Neural cell (in vitro differentiated cells): ENCODE data around the gene ACACA. TPM values are rescaled to one million over a fixed set of nuclear protein-coding genes. Genes with fewer than 3 reads are reported as not detected.

Experiments
- H2AFZ ChIP-seq: fragments of 200-600, 300-800 bp; sonication (generic), shearing (Covaris generic); 2 replicates; pipeline ENCODE4 v1.6.0; 2014; ENCODE audit warnings: low read depth, mild to moderate bottlenecking, antibody characterized with exemption, low read length, moderate library complexity
- H3F3A ChIP-seq: fragments of 200-600 bp; shearing (Covaris generic); 2 replicates; pipeline ENCODE4 v1.6.1; 2016; ENCODE audit warnings: mild to moderate bottlenecking, moderate library complexity, mixed read lengths, antibody characterized with exemption, low read length; ENCODE audit not compliant: insufficient read depth, poor library complexity, severe bottlenecking
- H3K27ac ChIP-seq: fragments of 200-600, 300-800 bp; sonication (generic), shearing (Covaris generic); 2 replicates; pipeline ENCODE4 v1.5.1; 2014; ENCODE audit warnings: mild to moderate bottlenecking, low read length, moderate library complexity
- H3K27me3 ChIP-seq: fragments of 300-800, 200-600 bp; sonication (generic), shearing (Covaris generic); 2 replicates; pipeline ENCODE4 v1.6.0; 2014; ENCODE audit warnings: mild to moderate bottlenecking, low read depth, low read length, moderate library complexity; ENCODE audit not compliant: insufficient read depth
- H3K36me3 ChIP-seq: fragments of 300-800, 200-600 bp; sonication (generic), shearing (Covaris generic); 2 replicates; pipeline ENCODE4 v1.5.1; 2014; ENCODE audit warnings: mild to moderate bottlenecking, antibody characterized with exemption, low read length, moderate library complexity; ENCODE audit not compliant: insufficient read depth
- H3K4me2 ChIP-seq: fragments of 300-800, 200-600 bp; sonication (generic), shearing (Covaris generic); 2 replicates; pipeline ENCODE4 v1.6.0; 2014; ENCODE audit warnings: mild to moderate bottlenecking, low read length
- H3K4me3 ChIP-seq: fragments of 300-800, 200-600 bp; sonication (generic), shearing (Covaris generic); 2 replicates; pipeline ENCODE4 v1.5.1; 2014; ENCODE audit warnings: mild to moderate bottlenecking, low read length, moderate library complexity
- H3K79me2 ChIP-seq: fragments of 200-600 bp; shearing (Covaris generic); replicated peaks from 2 replicates; pipeline ENCODE4 v1.6.0; 2014; ENCODE audit warnings: mild to moderate bottlenecking, low read length, moderate library complexity; ENCODE audit not compliant: insufficient read depth
- H3K9ac ChIP-seq: fragments of 300-800, 200-600 bp; sonication (generic), shearing (Covaris generic); 2 replicates; pipeline ENCODE4 v1.6.1; 2016; ENCODE audit warnings: mild to moderate bottlenecking, low read length, mixed read lengths
- H3K9me2 ChIP-seq: fragments of 200-600 bp; shearing (Covaris generic); 2 replicates; pipeline ENCODE4 v1.6.1; 2016; ENCODE audit warnings: mild to moderate bottlenecking, low read length, mixed read lengths; ENCODE audit not compliant: insufficient read depth
- H3K9me3 ChIP-seq: fragments of 200-600, 300-800 bp; sonication (generic), shearing (Covaris generic); 2 replicates; pipeline ENCODE4 v1.6.1; 2016; ENCODE audit warnings: mild to moderate bottlenecking, mixed run types, low read length, moderate library complexity, mixed read lengths
- H4K20me1 ChIP-seq: fragments of 200-600 bp; shearing (Covaris generic); 2 replicates; pipeline ENCODE4 v1.6.1; 2016; ENCODE audit warnings: mild to moderate bottlenecking, mixed run types; ENCODE audit not compliant: insufficient read depth
- CTCF ChIP-seq: fragments of 450-650 bp; IDR thresholded peaks from 2 replicates; pipeline ENCODE4 v1.5.1; 2014; ENCODE audit warnings: antibody characterized with exemption, mild to moderate bottlenecking, moderate library complexity; ENCODE audit not compliant: poor library complexity, severe bottlenecking
- EP300 ChIP-seq: fragments of 450-650 bp; conservative IDR thresholded peaks from 2 replicates; pipeline ENCODE4 v1.6.1; 2014; ENCODE audit warnings: antibody characterized with exemption, mild to moderate bottlenecking, moderate library complexity; ENCODE audit not compliant: poor library complexity, severe bottlenecking
- EZH2 ChIP-seq: fragments of 200-600, 300-800 bp; shearing (Covaris generic), sonication (generic); IDR thresholded peaks from 2 replicates; pipeline ENCODE4 v1.6.1; 2014; ENCODE audit warnings: antibody characterized with exemption, low read length, borderline replicate concordance, mild to moderate bottlenecking; ENCODE audit not compliant: insufficient read depth, poor library complexity, severe bottlenecking
- MXI1 ChIP-seq: fragments of 450-650 bp; conservative IDR thresholded peaks from 2 replicates; pipeline ENCODE4 v1.6.1; 2014; ENCODE audit warnings: antibody characterized with exemption, mild to moderate bottlenecking; ENCODE audit not compliant: poor library complexity, severe bottlenecking
- POLR2AphosphoS5 ChIP-seq: IDR thresholded peaks from 2 replicates; pipeline ENCODE4 v1.6.1; 2012
- RAD21 ChIP-seq: fragments of 450-650 bp; conservative IDR thresholded peaks from 2 replicates; pipeline ENCODE4 v1.6.1; 2014; ENCODE audit warnings: antibody characterized with exemption, mild to moderate bottlenecking, moderate library complexity
- REST ChIP-seq: IDR thresholded peaks from 2 replicates; pipeline ENCODE4 v1.6.1; 2012; ENCODE audit warnings: borderline replicate concordance
- SMC3 ChIP-seq: fragments of 450-650 bp; conservative IDR thresholded peaks from 2 replicates; pipeline ENCODE4 v1.6.1; 2014; ENCODE audit warnings: antibody characterized with exemption, mild to moderate bottlenecking, moderate library complexity; ENCODE audit not compliant: poor library complexity
- TAF1 ChIP-seq: IDR thresholded peaks from 2 replicates; pipeline ENCODE4 v1.6.1; 2012; ENCODE audit warnings: low read depth
- polyA plus RNA-seq: library from polyadenylated mRNA; depleted of rRNA; stranded (reverse); fragments of >200 nt; gene quantifications from 2 replicates; pipeline ENCODE4 v1.2.3, GENCODE V29; 2014

The ACACA gene
- polyA plus RNA-seq, 1 donor from 2014 or later: 38.4 TPM

- TF ChIP-seq RAD21: no peak
- TF ChIP-seq SMC3: no peak
- no peak for TF ChIP-seq POLR2AphosphoS5
- TF ChIP-seq EZH2: no peak
- no peak for TF ChIP-seq TAF1
- no peak for TF ChIP-seq CTCF
- TF ChIP-seq MXI1: no peak
- TF ChIP-seq REST: no peak
- TF ChIP-seq EP300: no peak
- Histone ChIP-seq H2AFZ (no peak overlapping the region), H3K9me3 (no peaks in the 10 kb centered on the region), H3K9me2 (no peaks in the 10 kb centered on the region), H3K36me3 (no peaks in the 10 kb centered on the region), H3K27ac (no peak overlapping the region), H4K20me1 (no peaks in the 10 kb centered on the region), H3F3A (no peaks in the 10 kb centered on the region), H3K4me3 (no peak overlapping the region), H3K27me3 (no peaks in the 10 kb centered on the region), H3K79me2 (no peaks in the 10 kb centered on the region), H3K4me2 (no peak overlapping the region), H3K9ac (no peak overlapping the region)
Measured at GRCh38 chr17:37135576-37135975, 271.1 kb downstream of the ACACA start.

- TF ChIP-seq REST: no peak
- TF ChIP-seq EZH2: no peak
- no peak for TF ChIP-seq CTCF
- no peak for TF ChIP-seq TAF1
- TF ChIP-seq RAD21: peak; percentile 15
- TF ChIP-seq POLR2AphosphoS5: no peak
- peak; percentile 42 for TF ChIP-seq EP300
- no peak for TF ChIP-seq SMC3
- TF ChIP-seq MXI1: no peak
- no peaks in the 10 kb centered on the region for H3K27me3 ChIP-seq
- no peaks in the 10 kb centered on the region for H3K9me3 ChIP-seq
- no peak overlapping the region for H2AFZ ChIP-seq
- H3K9ac ChIP-seq: no peak overlapping the region
- no peaks in the 10 kb centered on the region for H3K9me2 ChIP-seq
- H4K20me1 ChIP-seq: no peaks in the 10 kb centered on the region
- no peak overlapping the region for H3K4me2 ChIP-seq
- no peak overlapping the region for H3K4me3 ChIP-seq
- H3K27ac ChIP-seq: no peak overlapping the region
- H3K36me3 ChIP-seq: peaks cover 4% of the 10 kb centered on the region
- H3K79me2 ChIP-seq: no peaks in the 10 kb centered on the region
- H3F3A ChIP-seq: no peaks in the 10 kb centered on the region
Measured at GRCh38 chr17:37134050-37134449, 272.6 kb downstream of the ACACA start.
